ENCODE data around the gene FAM43B. TPM values are rescaled to one million over a fixed set of nuclear protein-coding genes. Genes with fewer than 3 reads are reported as not detected.

Gene FAM43B
- total and polyA plus RNA-seq, 3 donors from 2014 or later, result 0.66 to 1.3 (median 1.1) TPM

- H3K4me1 ChIP-seq, result peaks cover 16% of the 10 kb centered on the region
- H3K36me3 ChIP-seq (ENCODE audit: low read depth, missing control alignments), result no peaks in the 10 kb centered on the region
- intact Hi-C loops (cut with DNase I; ENCODE audit: low total_unique reads), result no loop called here
- DNase-seq, result peak; percentile 41
- no peak overlapping the region for H3K27ac ChIP-seq
- H3K9me3 ChIP-seq, result no peaks in the 10 kb centered on the region
- 48 to 51% methylated on average over 12 of the region's 12 CpGs for WGBS, 2 donors
- H3K4me3 ChIP-seq, result no peak overlapping the region
- H3K27me3 ChIP-seq, result no peaks in the 10 kb centered on the region
- no peak for TF ChIP-seq POLR2A (IDR thresholded peaks at IDR 0.05)
- TF ChIP-seq, protein P1, sequence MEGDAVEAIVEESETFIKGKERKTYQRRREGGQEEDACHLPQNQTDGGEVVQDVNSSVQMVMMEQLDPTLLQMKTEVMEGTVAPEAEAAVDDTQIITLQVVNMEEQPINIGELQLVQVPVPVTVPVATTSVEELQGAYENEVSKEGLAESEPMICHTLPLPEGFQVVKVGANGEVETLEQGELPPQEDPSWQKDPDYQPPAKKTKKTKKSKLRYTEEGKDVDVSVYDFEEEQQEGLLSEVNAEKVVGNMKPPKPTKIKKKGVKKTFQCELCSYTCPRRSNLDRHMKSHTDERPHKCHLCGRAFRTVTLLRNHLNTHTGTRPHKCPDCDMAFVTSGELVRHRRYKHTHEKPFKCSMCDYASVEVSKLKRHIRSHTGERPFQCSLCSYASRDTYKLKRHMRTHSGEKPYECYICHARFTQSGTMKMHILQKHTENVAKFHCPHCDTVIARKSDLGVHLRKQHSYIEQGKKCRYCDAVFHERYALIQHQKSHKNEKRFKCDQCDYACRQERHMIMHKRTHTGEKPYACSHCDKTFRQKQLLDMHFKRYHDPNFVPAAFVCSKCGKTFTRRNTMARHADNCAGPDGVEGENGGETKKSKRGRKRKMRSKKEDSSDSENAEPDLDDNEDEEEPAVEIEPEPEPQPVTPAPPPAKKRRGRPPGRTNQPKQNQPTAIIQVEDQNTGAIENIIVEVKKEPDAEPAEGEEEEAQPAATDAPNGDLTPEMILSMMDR (IDR thresholded peaks at IDR 0.05), result no peak
Measured at GRCh38 chr1:20534659-20535417, 17.5 kb upstream of the FAM43B start.

DNA sequence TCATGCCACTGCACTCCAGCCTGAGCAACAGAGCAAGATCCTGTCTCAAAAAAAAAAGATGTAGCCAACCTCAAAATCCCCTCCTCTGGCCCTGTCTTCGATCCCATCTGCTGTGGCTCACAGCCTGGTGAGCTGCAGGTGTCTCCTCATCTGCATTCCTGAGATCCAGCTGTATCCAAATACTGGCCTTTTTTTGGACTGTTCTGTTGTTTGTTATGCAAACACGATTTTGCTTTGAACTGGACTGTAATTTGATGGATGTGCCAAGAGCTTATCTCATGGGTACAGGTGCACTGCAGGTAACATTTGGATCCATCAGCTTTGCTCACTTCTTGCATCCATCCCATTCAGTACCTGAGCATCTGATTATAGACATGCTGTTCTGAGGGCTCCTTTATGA lies 14.1 kb upstream of the FAM43B start:
- TF ChIP-seq, protein P1 (IDR thresholded peaks at IDR 0.05), result no peak
- no peak for TF ChIP-seq POLR2A (IDR thresholded peaks at IDR 0.05)
- H3K27ac ChIP-seq, result no peak overlapping the region
- H3K4me3 ChIP-seq, result no peak overlapping the region
- no peaks in the 10 kb centered on the region for H3K36me3 ChIP-seq (ENCODE audit: low read depth, missing control alignments)
- DNase-seq, result no peak
- H3K27me3 ChIP-seq, result no peaks in the 10 kb centered on the region
- H3K4me1 ChIP-seq, result peaks cover 16% of the 10 kb centered on the region
- no peaks in the 10 kb centered on the region for H3K9me3 ChIP-seq
- WGBS, 2 donors, result 69% methylated on average over 2 of the region's 2 CpGs
- intact Hi-C loops (cut with DNase I; ENCODE audit: low total_unique reads), result no loop called here

DNA sequence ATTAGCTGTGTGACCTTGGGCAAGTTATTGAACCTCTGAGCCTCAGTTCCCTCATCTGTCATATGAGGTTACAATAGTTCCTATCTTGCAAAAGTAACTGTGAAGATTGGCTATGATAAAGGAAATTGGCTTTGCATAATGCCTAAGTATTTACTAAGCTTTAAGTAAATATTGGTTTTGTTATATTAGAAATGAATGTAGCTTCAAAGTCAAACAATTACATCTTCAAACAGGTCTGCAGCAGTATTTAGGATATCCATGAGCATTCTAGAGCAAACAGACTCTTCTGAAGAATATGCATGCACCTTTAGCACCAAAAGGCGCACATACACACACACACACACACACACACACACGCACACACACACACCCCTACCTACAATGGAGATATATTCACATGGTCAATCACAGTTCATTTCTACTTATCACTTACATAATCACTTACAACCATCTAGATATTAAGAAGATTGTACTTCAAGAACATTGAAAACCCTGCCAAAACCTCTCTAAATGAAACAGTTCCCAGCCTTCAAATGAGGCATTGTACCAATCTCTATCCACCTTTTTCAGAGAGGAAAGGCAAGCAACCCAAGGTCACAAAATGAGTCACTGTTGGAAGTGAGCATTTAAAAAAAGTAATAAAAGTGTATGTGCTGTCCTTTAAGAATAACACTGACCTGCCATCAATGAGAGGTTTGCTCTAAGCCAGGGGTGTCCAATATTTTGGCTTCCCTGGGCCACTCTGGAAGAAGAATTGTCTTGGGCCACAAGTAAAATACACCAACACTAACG lies 13.4 kb upstream of the FAM43B start:
- Histone ChIP-seq H3K27ac (no peak overlapping the region), H3K36me3 (ENCODE audit: low read depth, missing control alignments) (no peaks in the 10 kb centered on the region), H3K4me1 (peaks cover 11% of the 10 kb centered on the region), H3K9me3 (no peaks in the 10 kb centered on the region), H3K27me3 (no peaks in the 10 kb centered on the region), H3K4me3 (no peak overlapping the region)
- no peak for DNase-seq
- WGBS, 2 donors, result 64 to 89% methylated on average over 3 of the region's 3 CpGs
- TF ChIP-seq, protein P1 (IDR thresholded peaks at IDR 0.05), result no peak
- no peak for TF ChIP-seq POLR2A (IDR thresholded peaks at IDR 0.05)
- intact Hi-C loops (cut with DNase I; ENCODE audit: low total_unique reads), result no loop called here

GRCh38 chr1:20540281-20540680 lies 12.1 kb upstream of the FAM43B start:
- H3K4me1 ChIP-seq, result peaks cover under 1% of the 10 kb centered on the region
- no peaks in the 10 kb centered on the region for H3K9me3 ChIP-seq
- H3K4me3 ChIP-seq, result no peak overlapping the region
- no peaks in the 10 kb centered on the region for H3K27me3 ChIP-seq
- H3K27ac ChIP-seq, result no peak overlapping the region
- no peak for DNase-seq
- H3K36me3 ChIP-seq (ENCODE audit: low read depth, missing control alignments), result no peaks in the 10 kb centered on the region
- TF ChIP-seq, protein P1 (IDR thresholded peaks at IDR 0.05), result no peak
- TF ChIP-seq POLR2A (IDR thresholded peaks at IDR 0.05), result no peak
- WGBS, 2 donors, result 75 to 100% methylated on average over 1 of the region's 1 CpG
- intact Hi-C loops (cut with DNase I; ENCODE audit: low total_unique reads), result no loop called here
